Transverse colon (tissue), 4 donors: ENCODE results near the gene XPO6.

Experiments
- EP300 ChIP-seq: sonication (generic); formaldehyde crosslinking; IDR thresholded peaks from one replicate; pipeline ENCODE4 v1.6.1; 2017; ENCODE audit warnings: antibody characterized with exemption, low read depth
- POLR2A ChIP-seq: fragments of 450-650 bp; IDR thresholded peaks from one replicate; pipeline ENCODE4 v1.6.1; 2016; ENCODE audit warnings: antibody characterized with exemption, mild to moderate bottlenecking, moderate library complexity
- POLR2AphosphoS5 ChIP-seq, 3 donors: sonication (generic); formaldehyde crosslinking; IDR thresholded peaks; one replicate each; pipeline ENCODE4 v1.6.1; 2016; ENCODE audit warnings: antibody characterized with exemption in 3 of 3
- TF ChIP-seq, protein P1 (sequence below), 5 experiments: fragments of 200-600 bp in 3 of 5; fragments of 450-650 bp in 2 of 5; sonication (generic) in 3 of 5; IDR thresholded peaks; 1 replicate in 2 of 5; 2 replicates in 3 of 5; pipeline ENCODE4 v1.5.1; 2016 to 2017; ENCODE audit warnings: antibody characterized with exemption in 5 of 5, inconsistent platforms in 3 of 5, mild to moderate bottlenecking in 2 of 5, moderate library complexity in 1 of 5

DNA sequence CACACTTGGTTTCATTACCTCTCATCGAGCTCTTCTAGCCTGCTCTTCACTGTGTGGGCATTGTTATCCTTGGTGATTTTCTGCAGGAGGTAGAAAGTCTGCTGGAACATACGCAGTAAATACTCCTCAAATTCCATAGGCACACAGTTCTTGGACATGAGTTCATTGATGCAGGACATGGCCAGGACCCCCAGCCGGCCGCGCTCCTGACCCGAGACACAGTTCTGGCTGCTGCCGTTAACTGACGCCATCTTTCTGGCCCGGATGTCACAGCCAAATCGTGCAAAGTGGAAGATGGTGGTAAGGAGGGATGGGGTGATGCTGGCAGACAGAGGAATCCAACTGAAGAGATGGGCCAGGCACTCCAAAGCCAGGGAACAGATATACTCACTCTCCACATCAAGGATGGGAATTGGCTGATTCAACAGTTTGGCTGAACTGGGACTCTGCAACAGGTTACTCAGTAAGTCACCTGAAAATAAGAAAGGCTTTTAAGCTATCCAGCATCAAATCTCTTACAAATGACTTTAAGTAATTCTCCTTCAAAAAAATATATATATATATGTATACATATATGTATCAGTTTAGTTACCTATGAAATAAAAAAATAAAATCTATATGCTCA lies 55.6 kb downstream of the XPO6 start:
- TF ChIP-seq POLR2A (no peak), POLR2AphosphoS5 (IDR thresholded peaks at IDR 0.05) (no peak), EP300 (no peak)
- TF ChIP-seq, protein P1, sequence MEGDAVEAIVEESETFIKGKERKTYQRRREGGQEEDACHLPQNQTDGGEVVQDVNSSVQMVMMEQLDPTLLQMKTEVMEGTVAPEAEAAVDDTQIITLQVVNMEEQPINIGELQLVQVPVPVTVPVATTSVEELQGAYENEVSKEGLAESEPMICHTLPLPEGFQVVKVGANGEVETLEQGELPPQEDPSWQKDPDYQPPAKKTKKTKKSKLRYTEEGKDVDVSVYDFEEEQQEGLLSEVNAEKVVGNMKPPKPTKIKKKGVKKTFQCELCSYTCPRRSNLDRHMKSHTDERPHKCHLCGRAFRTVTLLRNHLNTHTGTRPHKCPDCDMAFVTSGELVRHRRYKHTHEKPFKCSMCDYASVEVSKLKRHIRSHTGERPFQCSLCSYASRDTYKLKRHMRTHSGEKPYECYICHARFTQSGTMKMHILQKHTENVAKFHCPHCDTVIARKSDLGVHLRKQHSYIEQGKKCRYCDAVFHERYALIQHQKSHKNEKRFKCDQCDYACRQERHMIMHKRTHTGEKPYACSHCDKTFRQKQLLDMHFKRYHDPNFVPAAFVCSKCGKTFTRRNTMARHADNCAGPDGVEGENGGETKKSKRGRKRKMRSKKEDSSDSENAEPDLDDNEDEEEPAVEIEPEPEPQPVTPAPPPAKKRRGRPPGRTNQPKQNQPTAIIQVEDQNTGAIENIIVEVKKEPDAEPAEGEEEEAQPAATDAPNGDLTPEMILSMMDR (IDR thresholded peaks at IDR 0.05) = no peak
